GM12872 (cell line): ENCODE data around the gene SLC2A1.

Experiments
- TF ChIP-seq, protein P1 (sequence below): IDR thresholded peaks from 3 replicates; pipeline ENCODE4 v1.5.1; 2011; ENCODE audit warnings: low read depth, mild to moderate bottlenecking, low read length, moderate library complexity; ENCODE audit not compliant: insufficient read depth

The SLC2A1 gene

DNA sequence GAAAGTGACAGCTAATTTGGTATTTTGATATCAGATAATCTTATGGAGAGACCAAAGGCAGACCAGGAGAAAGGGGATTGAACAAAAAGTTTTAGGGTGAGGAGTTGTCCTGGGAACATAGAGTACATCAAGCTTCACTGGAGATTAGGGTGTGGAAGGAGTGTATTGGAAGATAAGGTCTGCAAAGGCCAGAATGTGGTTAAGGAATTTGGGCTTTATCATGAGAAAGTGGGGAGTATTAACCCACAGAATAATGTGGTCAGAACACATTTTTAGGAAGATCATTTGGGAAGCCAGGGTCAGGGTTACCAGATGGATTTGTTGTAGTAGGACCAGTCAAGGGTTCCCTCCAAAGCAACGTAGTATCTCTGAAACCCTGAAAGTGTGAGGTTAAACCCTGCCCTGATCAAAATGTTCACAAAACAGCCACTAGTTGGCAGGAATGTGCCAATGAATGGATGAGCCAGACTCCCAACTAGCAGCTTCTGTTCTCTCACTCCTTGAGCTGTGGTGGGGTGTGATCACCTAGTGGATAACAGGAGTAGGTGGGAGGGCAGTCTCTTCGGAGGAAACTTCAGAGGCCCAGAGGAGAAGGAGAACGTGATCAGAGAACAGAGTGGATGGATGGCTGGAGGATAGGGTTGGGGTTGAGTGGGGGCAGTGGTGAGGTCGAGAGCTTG, 35.8 kb downstream of the SLC2A1 start:
- TF ChIP-seq, protein P1, sequence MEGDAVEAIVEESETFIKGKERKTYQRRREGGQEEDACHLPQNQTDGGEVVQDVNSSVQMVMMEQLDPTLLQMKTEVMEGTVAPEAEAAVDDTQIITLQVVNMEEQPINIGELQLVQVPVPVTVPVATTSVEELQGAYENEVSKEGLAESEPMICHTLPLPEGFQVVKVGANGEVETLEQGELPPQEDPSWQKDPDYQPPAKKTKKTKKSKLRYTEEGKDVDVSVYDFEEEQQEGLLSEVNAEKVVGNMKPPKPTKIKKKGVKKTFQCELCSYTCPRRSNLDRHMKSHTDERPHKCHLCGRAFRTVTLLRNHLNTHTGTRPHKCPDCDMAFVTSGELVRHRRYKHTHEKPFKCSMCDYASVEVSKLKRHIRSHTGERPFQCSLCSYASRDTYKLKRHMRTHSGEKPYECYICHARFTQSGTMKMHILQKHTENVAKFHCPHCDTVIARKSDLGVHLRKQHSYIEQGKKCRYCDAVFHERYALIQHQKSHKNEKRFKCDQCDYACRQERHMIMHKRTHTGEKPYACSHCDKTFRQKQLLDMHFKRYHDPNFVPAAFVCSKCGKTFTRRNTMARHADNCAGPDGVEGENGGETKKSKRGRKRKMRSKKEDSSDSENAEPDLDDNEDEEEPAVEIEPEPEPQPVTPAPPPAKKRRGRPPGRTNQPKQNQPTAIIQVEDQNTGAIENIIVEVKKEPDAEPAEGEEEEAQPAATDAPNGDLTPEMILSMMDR = peak; percentile 92

- TF ChIP-seq, protein P1 = no peak
Measured at GRCh38 chr1:42921769-42922168, 36.9 kb downstream of the SLC2A1 start.

DNA sequence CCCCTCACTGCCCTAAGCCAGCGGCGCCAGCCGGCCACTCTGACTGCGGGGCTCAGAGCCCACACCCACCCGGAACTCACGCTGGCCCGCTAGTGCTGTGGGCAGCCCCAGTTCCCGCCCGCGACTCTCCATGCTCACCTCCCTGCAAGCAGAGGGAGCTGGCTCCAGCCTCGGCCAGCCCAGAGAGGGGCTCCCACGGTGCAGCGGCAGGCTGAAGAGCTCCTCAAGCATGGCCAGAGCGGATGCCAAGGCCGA, 41.5 kb downstream of the SLC2A1 start:
- TF ChIP-seq, protein P1 = no peak

DNA sequence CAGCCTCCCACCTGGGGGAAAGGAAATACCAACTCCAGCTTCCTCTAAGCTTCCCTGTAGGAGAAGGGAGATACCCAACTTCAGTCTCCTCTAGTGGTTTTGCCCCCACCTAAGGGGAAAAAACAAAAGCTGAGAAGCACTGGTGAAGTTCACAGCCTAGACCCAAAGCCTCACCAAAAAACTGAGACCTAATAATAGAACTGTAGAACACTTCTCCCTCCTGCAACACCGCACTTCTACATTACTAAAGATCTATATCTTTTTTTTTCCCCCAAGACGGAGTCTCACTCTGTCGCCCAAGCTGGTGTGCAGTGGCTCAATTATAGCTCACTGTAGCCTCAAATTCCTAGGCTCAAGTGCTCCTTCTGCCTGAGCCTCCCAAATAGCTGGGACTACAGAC, 43.2 kb downstream of the SLC2A1 start:
- TF ChIP-seq, protein P1 = no peak

GRCh38 chr1:42914092-42914627, 44.5 kb downstream of the SLC2A1 start:
- TF ChIP-seq, protein P1 = no peak

DNA sequence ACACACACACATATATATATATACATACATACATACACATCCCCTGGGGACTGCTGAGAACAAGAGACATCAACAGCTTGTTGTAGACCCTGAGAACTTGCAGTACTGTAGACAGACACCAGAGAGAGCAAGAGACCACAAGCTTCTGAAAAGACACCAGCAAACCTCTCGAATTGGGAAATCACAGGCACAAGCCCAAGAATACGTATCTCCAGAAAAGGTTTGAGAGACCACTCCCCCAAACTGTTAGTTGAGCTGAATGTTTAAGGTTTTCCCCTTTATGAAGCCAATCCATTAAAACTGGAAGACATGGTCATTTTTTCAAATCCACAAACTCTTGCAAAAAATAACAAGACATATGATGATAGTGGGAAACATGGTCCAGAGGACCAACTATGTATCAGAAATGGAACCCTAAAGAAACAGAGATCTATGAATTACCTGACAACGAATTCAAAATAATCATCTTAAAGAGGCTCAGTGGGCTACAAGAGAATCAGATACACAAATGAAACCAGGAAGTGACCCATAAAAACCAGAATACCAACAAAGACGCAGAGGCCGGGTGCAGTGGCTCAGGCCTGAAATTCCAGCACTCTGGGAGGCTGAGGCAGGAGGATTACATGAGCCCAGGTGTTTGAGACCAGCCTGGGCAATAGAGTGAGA, 45.1 kb downstream of the SLC2A1 start:
- TF ChIP-seq, protein P1 = peak; percentile 81

DNA sequence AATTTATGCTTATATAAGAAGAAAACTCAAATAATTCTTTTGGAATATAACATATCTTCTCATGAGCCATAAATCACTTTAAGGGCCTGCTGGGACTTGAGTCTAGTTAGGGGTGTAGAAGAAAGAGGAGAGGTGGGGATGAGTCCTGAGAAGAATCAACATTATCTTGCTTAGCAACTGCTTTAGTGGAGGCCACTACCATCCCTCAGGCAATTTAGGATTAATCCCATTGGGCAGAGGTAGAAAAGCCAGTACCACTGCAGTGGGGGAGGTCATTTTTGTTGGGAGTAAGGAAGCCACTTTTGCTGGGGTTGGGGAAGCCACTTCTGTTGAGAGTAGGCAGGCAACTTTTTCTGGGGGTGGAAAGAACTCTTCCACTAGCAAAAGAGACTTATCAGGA, 47.7 kb downstream of the SLC2A1 start:
- TF ChIP-seq, protein P1 = no peak
